GM23248 (cell line): ENCODE results near the gene MAP3K9.

Experiments
- EZH2 ChIP-seq: fragments of 200-600 bp; sonication (generic); IDR thresholded peaks from 2 replicates; pipeline ENCODE4 v1.6.1; 2018; ENCODE audit warnings: antibody characterized with exemption, mild to moderate bottlenecking; ENCODE audit not compliant: insufficient read depth, poor library complexity, severe bottlenecking
- EZH2phosphoT487 ChIP-seq: fragments of 200-600 bp; sonication (generic); IDR thresholded peaks from 2 replicates; pipeline ENCODE4 v1.6.1; 2018; ENCODE audit warnings: antibody characterized with exemption, moderate library complexity, mild to moderate bottlenecking, low read depth; ENCODE audit not compliant: insufficient read depth

GRCh38 chr14:70856851-70857495 lies 47.7 kb upstream of the MAP3K9 start:
- TF ChIP-seq EZH2phosphoT487 (peak; percentile 71), EZH2 (no peak)
